K562 (cell line): Measurements from ENCODE around the gene AGPAT3. TPM values are rescaled to one million over a fixed set of nuclear protein-coding genes. Genes with fewer than 3 reads are reported as not detected.
A peak's percentile ranks its signal among the peaks of the same experiment; 100 is the strongest.

ENCODE experiments used
- ATAC-seq: fragments of 200-7000 bp; cut with Tn5 transposase; 3 replicates; pipeline ENCODE4 v1.9.1; 2020; ENCODE audit warnings: moderate library complexity
- BruUV-seq: library from RNA; stranded (reverse); fragments of 400-500 nt; replicated peaks from 2 replicates; lab custom pipeline; 2021; lab: Mats Ljungman, UMichigan
- CTCF ChIA-PET: fragments of 300-600 bp; formaldehyde crosslinking; extraction: SDS; loops from one replicate; lab custom pipeline; 2021; ENCODE audit warnings: low intra/inter-chr PET ratio; lab: Yijun Ruan, JAX
- POLR2A ChIA-PET: fragments of 300-600, 350-650 bp; sonication (Branson Sonifier 250); formaldehyde crosslinking; extraction: SDS; loops from one replicate; lab custom pipeline; 2021; ENCODE audit warnings: antibody characterized with exemption, inconsistent platforms; lab: Yijun Ruan, JAX
- DNase-seq, 4 experiments: peaks; one replicate each; pipeline versions ENCODE4 v3.0.0 to v3.0.0-alpha.2; 2011 to 2018; ENCODE audit warnings: low spot score in 3 of 4, mixed read lengths in 3 of 4; ENCODE audit errors: extremely low read depth in 1 of 4
- FAIRE-seq: peaks from 2 replicates; lab custom pipeline; 2011; peaks lifted over from hg19 to GRCh38; lab: Jason Lieb, UNC
- H2AFZ ChIP-seq: 2 replicates; pipeline ENCODE4 v1.6.0; 2011; ENCODE audit warnings: low read depth, low read length, control low read depth, inconsistent platforms
- H3K27ac ChIP-seq: fragments of 200-600 bp; 3 replicates; pipeline ENCODE4 v1.8.0; 2011; ENCODE audit warnings: low read depth, mild to moderate bottlenecking, control low read depth, inconsistent platforms, low read length, moderate library complexity, mixed read lengths; ENCODE audit errors: extremely low read depth
- H3K27me3 ChIP-seq, 2 experiments: fragments of 300-600 bp in 1 of 2; 2 replicates in 1 of 2; 3 replicates in 1 of 2; pipeline versions ENCODE4 v1.6.0 to v1.8.0; 2011; ENCODE audit warnings: inconsistent platforms in 2 of 2, low read length in 2 of 2, mild to moderate bottlenecking in 1 of 2, mixed read lengths in 1 of 2, moderate library complexity in 1 of 2; ENCODE audit not compliant: control insufficient read depth in 2 of 2, insufficient read depth in 2 of 2
- H3K36me3 ChIP-seq: fragments of 300-600 bp; 3 replicates; pipeline ENCODE4 v1.8.0; 2011; ENCODE audit warnings: mild to moderate bottlenecking, low read length, inconsistent platforms; ENCODE audit not compliant: control insufficient read depth, insufficient read depth
- H3K4me1 ChIP-seq, 2 experiments: fragments of 200-600 bp in 1 of 2; replicated peaks in 1 of 2; 2 replicates in 1 of 2; 3 replicates in 1 of 2; pipeline versions ENCODE4 v1.5.1 to v1.8.0; 2011; ENCODE audit warnings: inconsistent platforms in 2 of 2, low read length in 2 of 2, mild to moderate bottlenecking in 1 of 2, mixed read lengths in 1 of 2, moderate library complexity in 1 of 2; ENCODE audit not compliant: control insufficient read depth in 2 of 2, insufficient read depth in 2 of 2
- H3K4me2 ChIP-seq: 2 replicates; pipeline ENCODE4 v1.6.1; 2011; ENCODE audit warnings: low read length, control low read depth, inconsistent platforms, mixed read lengths; ENCODE audit not compliant: insufficient read depth
- H3K4me3 ChIP-seq: fragments of 200-600 bp; sonication (generic), shearing (Covaris generic); 2 replicates; pipeline ENCODE4 v1.5.1; 2016; ENCODE audit warnings: control low read depth, inconsistent platforms
- H3K79me2 ChIP-seq: fragments of 200-600 bp; 3 replicates; pipeline ENCODE4 v1.8.0; 2011; ENCODE audit warnings: low read length, inconsistent platforms; ENCODE audit not compliant: control insufficient read depth, insufficient read depth
- H3K9ac ChIP-seq, 2 experiments: 2 replicates each; pipeline versions ENCODE4 v1.6.0 to v1.6.1; 2011; ENCODE audit warnings: low read depth in 2 of 2, low read length in 2 of 2, control low read depth in 1 of 2, inconsistent platforms in 1 of 2, mild to moderate bottlenecking in 1 of 2, mixed read lengths in 1 of 2; ENCODE audit not compliant: insufficient read depth in 1 of 2
- H3K9me1 ChIP-seq: one replicate; pipeline ENCODE4 v1.6.0; 2011; ENCODE audit warnings: inconsistent platforms, mild to moderate bottlenecking, low read length, moderate library complexity; ENCODE audit not compliant: control insufficient read depth, insufficient read depth
- H3K9me3 ChIP-seq: replicated peaks from 2 replicates; pipeline ENCODE4 v1.5.1; 2011; ENCODE audit warnings: low read depth, low read length, inconsistent platforms; ENCODE audit not compliant: control insufficient read depth, insufficient read depth
- H4K20me1 ChIP-seq: replicated peaks from 2 replicates; pipeline ENCODE4 v1.6.1; 2011; ENCODE audit warnings: low read length, inconsistent platforms, mixed read lengths; ENCODE audit not compliant: control insufficient read depth, insufficient read depth
- CBFA2T2 ChIP-seq: fragments of 450-650 bp; conservative IDR thresholded peaks from 2 replicates; pipeline ENCODE4 v1.6.1; 2017; ENCODE audit warnings: mild to moderate bottlenecking
- NRF1 ChIP-seq, 2 experiments: fragments of 450-650 bp; IDR thresholded peaks in 1 of 2; conservative IDR thresholded peaks in 1 of 2; 2 replicates each; pipeline ENCODE4 v1.6.1; 2014; ENCODE audit warnings: mild to moderate bottlenecking in 2 of 2
- POLR3A ChIP-seq: IDR thresholded peaks from 2 replicates; pipeline ENCODE4 v1.6.1; 2011; ENCODE audit warnings: borderline replicate concordance, mild to moderate bottlenecking, moderate library complexity; ENCODE audit not compliant: insufficient read length, insufficient read depth; ENCODE audit errors: extremely low read depth
- PPARD ChIP-seq: fragments of 250-450 bp; sonication (Bioruptor Pico); IDR thresholded peaks from 2 replicates; pipeline ENCODE4 v1.8.0; 2022; ENCODE audit warnings: inconsistent platforms, mild to moderate bottlenecking, moderate library complexity
- SMARCA5 ChIP-seq: fragments of 450-650 bp; IDR thresholded peaks from 2 replicates; pipeline ENCODE4 v1.6.1; 2016
- WGBS: fragments of 100-300 bp; shearing (Covaris generic); methylation state at CpG from one replicate; pipeline ENCODE4 v1.1.6; 2016; ENCODE audit warnings: low coverage, mixed read lengths; ENCODE audit not compliant: insufficient coverage; ENCODE audit errors: missing lambda C conversion rate; 5-methylcytosine and 5-hydroxymethylcytosine counted together
- in situ Hi-C: fragments of 300-500 bp; cut with MboI; formaldehyde crosslinking; loops from 4 replicates; pipeline ENCODE4 v1.15.0; 2018; ENCODE audit warnings: inconsistent platforms, mixed read lengths
- intact Hi-C: fragments of 100-400 bp; cut with micrococcal nuclease; formaldehyde crosslinking; loops from 2 replicates; pipeline ENCODE4 v1.14.2; 2022
- polyA plus RNA-seq, 8 experiments: library from polyadenylated mRNA; depleted of rRNA in 4 of 8; stranded (reverse) in 5 of 8; unstranded in 3 of 8; fragments of >200 nt; fragmentation: Nextera tagmentation in 2 of 8; fragmentation: Illumina TruSeq in 1 of 8; extraction: Ambion mirVana in 2 of 8; extraction: Trizol in 1 of 8; gene quantifications; 2 replicates each; pipeline versions ENCODE4 v1.2.1 to v1.2.3, GENCODE V29; 2011 to 2014; ENCODE audit warnings: inconsistent platforms in 1 of 8, missing spikeins in 1 of 8
- total RNA-seq, 7 experiments: library from RNA; depleted of rRNA in 6 of 7; stranded (reverse); fragments of >200 nt in 6 of 7; fragmentation: Illumina TruSeq in 2 of 7; extraction: Trizol in 2 of 7; gene quantifications; 2 replicates each; pipeline versions ENCODE4 v1.2.1 to v1.2.3, GENCODE V29; 2011 to 2021; ENCODE audit warnings: low replicate concordance in 1 of 7

The AGPAT3 gene
- total and polyA plus RNA-seq, 9 of the 15 experiments (the other 6 are each of a cell fraction or from before 2014, with no cell fraction given) = 1.5 to 88.4 (median 35.7) TPM

- TF ChIP-seq NRF1 (conservative IDR thresholded peaks at IDR 0.05 in 1 of 2, IDR thresholded peaks at IDR 0.05 in 1 of 2) = peak in 1 of 2 experiments; percentile 26; a peak in 1 of 4 replicates
- no peak for TF ChIP-seq SMARCA5
- no peak for TF ChIP-seq POLR3A
- TF ChIP-seq PPARD (CRISPR knock-in tag) = no peak
These were observed 35.4 kb upstream of the AGPAT3 start (continued) for GRCh38 chr21:43829575-43830119.

- DNase-seq (no peak), ATAC-seq (no peak), FAIRE-seq (no peak)
- WGBS = 67% methylated on average over 14 of the region's 14 CpGs
- Histone ChIP-seq H3K79me2 (no peaks in the 10 kb centered on the region), H2AFZ (no peak overlapping the region), H3K36me3 (no peaks in the 10 kb centered on the region), H3K27ac (no peak overlapping the region), H3K27me3 (no peaks in the 10 kb centered on the region), H3K9me1 (no peaks in the 10 kb centered on the region), H3K4me1 (peaks cover 9 to 38% of the 10 kb centered on the region in 2 experiments), H3K9ac (peak overlapping the region in 1 of 2 experiments; percentile 2; a peak in 1 of 4 replicates), H3K9me3 (no peaks in the 10 kb centered on the region), H3K4me3 (no peak overlapping the region), H3K4me2 (no peak overlapping the region), H4K20me1 (no peaks in the 10 kb centered on the region)
- ChIA-PET POLR2A (interaction anchor here (0.8 to 0.9 kb wide), 2 partner anchors 14 to 18 kb away, joined by 3 read pairs; no protein-coding TSS in a partner anchor), CTCF (no interaction called here)
- intact Hi-C loops (no loop called here), in situ Hi-C loops (no loop called here)
- no TSS peak for BruUV-seq
- TF ChIP-seq CBFA2T2 = no peak
These were observed 32.9 kb upstream of the AGPAT3 start for GRCh38 chr21:43832158-43832550.
